Islet of Langerhans (tissue), 1 donor: ENCODE measurements around the gene FLT3LG.

Experiments
- FAIRE-seq: peaks from one replicate; lab custom pipeline; 2011; peaks lifted over from hg19 to GRCh38; lab: Jason Lieb, UNC

FLT3LG gene

GRCh38 chr19:49515767-49516166, 41.8 kb downstream of the FLT3LG start:
- no peak for FAIRE-seq

GRCh38 chr19:49518033-49518432, 44.0 kb downstream of the FLT3LG start:
- no peak for FAIRE-seq

- no peak for FAIRE-seq
Observed at GRCh38 chr19:49520705-49521319, 46.8 kb downstream of the FLT3LG start.

- FAIRE-seq: no peak
Observed at GRCh38 chr19:49524812-49525455, 50.9 kb downstream of the FLT3LG start.

GRCh38 chr19:49528211-49528771, 54.3 kb downstream of the FLT3LG start:
- FAIRE-seq: no peak

- FAIRE-seq: no peak
Observed at GRCh38 chr19:49530708-49531107, 56.7 kb downstream of the FLT3LG start.

- FAIRE-seq: no peak
Observed at GRCh38 chr19:49533551-49534488, 59.8 kb downstream of the FLT3LG start.

GRCh38 chr19:49534632-49535385, 60.8 kb downstream of the FLT3LG start:
- FAIRE-seq: no peak
